Motor neuron (in vitro differentiated cells): ENCODE data around the gene HSD11B1L. TPM values are rescaled to one million over a fixed set of nuclear protein-coding genes. Genes with fewer than 3 reads are reported as not detected.
A peak's percentile ranks its signal among the peaks of the same experiment; 100 is the strongest.
"Not testable (repeated sequence)": the region's sequence is repeated elsewhere in the genome, so short reads cannot be mapped to it uniquely, and the experiment has no call there.

Source experiments
- ATAC-seq, 8 experiments: fragments of 200-7000 bp; cut with Tn5 transposase; replicated peaks in 6 of 8; 2 replicates each; pipeline ENCODE4 v1.8.0; 2021; ENCODE audit warnings: mild to moderate bottlenecking in 8 of 8, moderate library complexity in 8 of 8
- H3K27ac ChIP-seq, 2 donors: fragments of 250-450 bp; sonication (Bioruptor Pico); 2 replicates each; pipeline ENCODE4 v1.9.0; 2021; ENCODE audit warnings: antibody characterized with exemption in 2 of 2, mild to moderate bottlenecking in 2 of 2, moderate library complexity in 1 of 2
- H3K4me1 ChIP-seq, 2 donors: fragments of 250-450 bp; sonication (Bioruptor Pico); replicated peaks in 1 of 2; 2 replicates each; pipeline ENCODE4 v1.6.1; 2021; ENCODE audit warnings: antibody characterized with exemption in 2 of 2, mild to moderate bottlenecking in 2 of 2, moderate library complexity in 1 of 2
- H3K4me3 ChIP-seq, 5 donors: fragments of 250-450 bp; sonication (Bioruptor Pico); 2 replicates each; pipeline ENCODE4 v1.9.0; 2021; ENCODE audit warnings: antibody characterized with exemption in 5 of 5, mild to moderate bottlenecking in 5 of 5, moderate library complexity in 4 of 5
- WGBS, 10 experiments: fragments of 450-650 bp; shearing (Covaris generic); methylation state at CpG; one replicate each; pipeline ENCODE4 v1.0.0; 2022; 5-methylcytosine and 5-hydroxymethylcytosine counted together
- in situ Hi-C, 9 experiments: fragments of 400-800 bp; cut with MboI; loops; one replicate each; pipeline ENCODE4 v1.15.0; 2021; ENCODE audit warnings: low sequenced_read_pairs in 9 of 9, low pct_unique_long_range_greater_than_20kb in 2 of 9; ENCODE audit not compliant: unreplicated experiment in 9 of 9
- total RNA-seq, 8 experiments: library from RNA; unstranded; fragments of 300-600 nt; gene quantifications; 2 replicates each; pipeline versions ENCODE4 v1.2.3 to v1.2.4, GENCODE V29; 2022

The HSD11B1L gene
- total RNA-seq, 8 experiments from 2014 or later = 4.6 to 28.1 (median 20.6) TPM

DNA sequence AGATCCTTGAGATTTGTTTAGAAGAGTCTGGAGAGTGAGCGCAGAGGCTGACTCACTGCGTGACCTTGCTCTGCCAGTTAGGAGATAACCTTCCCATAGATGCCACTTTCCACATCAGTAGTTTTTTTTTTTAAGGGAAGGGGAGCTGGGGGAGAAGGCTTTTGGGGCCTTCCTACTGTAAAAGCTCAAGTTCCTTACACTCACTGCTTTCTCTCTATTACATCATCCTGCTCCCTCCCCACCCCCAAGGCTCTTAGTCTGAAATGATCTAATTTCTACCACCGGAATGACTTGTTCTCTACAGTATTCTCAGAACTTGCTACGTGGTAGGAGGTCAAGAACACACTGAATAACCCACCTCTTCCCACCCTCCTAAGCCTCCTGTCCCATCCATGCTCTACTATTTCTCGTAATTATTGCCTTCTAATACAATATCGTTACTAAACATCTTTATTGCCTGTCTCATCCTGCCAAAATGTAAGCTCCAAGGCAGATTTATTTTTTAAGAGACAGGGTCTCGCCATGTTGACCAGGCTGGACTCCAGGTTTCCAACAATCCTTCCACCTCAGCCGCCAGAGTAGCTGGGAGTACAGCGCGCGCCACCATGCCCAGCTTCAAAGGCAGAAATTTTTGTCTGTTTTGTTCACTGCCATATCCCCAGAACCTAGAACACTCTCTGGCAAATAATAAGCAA lies 37.9 kb downstream of the HSD11B1L start:
- Histone ChIP-seq H3K4me1 (peaks cover 12 to 19% of the 10 kb centered on the region in 2 donors), H3K27ac (peak overlapping the region; percentile 93 to 97), H3K4me3 (peak overlapping the region; percentile 47 to 82 (median 62))
- peak in 6 of 8 experiments; percentile 3 to 33 (median 25) for ATAC-seq
- in situ Hi-C loops = no loop called here
- 0 to 41% (median 15%) methylated on average over 1 to 11 of the region's 11 CpGs for WGBS, 10 experiments

DNA sequence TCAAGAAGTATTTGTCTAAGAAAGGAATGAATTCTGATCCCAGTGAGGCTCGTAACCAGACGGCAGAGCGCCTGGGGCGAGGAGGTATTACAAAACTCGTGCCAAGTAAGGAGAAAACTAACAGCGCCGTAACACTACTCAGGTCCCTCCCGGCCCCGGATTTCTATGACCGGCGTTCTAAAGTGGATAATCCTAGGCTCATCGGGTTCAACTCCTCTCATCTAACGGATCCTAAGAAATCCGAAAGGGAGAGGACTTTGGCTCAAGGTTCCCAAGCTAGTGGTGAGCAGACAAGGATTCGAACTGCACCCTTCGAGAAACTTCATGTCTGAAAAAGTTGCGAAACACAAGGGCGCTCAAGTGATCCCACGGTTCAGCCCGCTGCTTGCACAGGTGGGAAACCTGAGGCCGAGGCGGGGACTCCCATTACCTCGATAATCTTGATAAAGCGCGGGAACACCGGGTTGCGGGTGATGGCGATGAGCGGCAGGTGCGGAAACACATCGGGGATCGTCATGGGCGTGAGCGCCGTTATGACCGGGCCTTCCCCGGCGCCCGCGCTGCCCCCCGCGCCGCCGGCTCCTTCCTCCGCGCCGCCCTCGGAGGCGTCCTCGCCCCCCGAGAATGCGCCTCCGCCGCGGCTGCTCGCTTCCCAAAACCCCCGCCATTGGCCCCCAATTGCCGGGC lies 38.6 kb downstream of the HSD11B1L start:
- 0 to 3% (median 1%) methylated on average over 1 to 24 of the region's 58 CpGs; no CpG with 5 or more reads in 2 of the 10 experiments for WGBS, 10 experiments
- peaks cover 12 to 19% of the 10 kb centered on the region in 2 donors for H3K4me1 ChIP-seq
- ATAC-seq = peak in 1 of 8 experiments; percentile 1
- in situ Hi-C loops = no loop called here
- peak overlapping the region; percentile 93 to 97 for H3K27ac ChIP-seq
- H3K4me3 ChIP-seq = peak overlapping the region; percentile 47 to 82 (median 62)

DNA sequence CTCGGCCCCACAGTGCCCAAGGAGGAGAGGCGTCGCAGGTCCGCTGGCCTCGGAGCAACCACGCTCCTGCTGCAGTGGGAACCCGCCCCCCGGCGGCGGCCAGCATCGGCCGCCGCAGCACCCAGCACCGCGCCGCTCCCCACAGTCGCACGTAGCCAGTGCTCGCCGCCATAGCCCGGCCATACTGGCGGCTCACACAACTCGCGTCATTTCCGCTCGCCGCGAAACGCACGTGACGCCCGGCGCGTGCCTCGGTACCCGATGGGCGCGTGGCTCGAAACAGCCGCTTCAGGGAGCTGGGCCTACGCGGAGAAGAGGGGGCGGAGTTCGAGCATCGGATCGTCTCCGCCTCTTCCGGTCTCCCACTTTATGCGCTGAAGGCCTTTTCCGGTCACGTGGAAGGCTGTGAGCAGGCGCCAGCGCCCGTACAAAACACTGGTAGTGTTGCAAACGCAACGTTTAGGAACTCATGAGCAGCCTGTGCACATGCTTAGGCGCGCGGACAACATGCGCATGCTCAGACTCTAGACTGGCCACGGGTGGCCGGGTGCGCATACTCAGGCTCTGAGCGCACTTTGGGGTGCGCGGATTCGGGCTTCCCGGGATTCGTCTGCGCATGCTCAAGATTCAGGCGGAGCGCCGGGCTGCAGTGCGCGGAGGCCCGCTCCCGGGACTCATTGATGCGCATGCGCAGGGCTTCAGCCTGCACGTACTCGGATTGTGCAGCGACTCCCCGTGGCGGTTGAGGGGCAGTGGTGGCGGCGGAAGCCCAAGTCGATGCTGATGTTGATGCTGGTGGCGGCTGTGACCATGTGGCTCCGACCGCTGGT lies 39.3 kb downstream of the HSD11B1L start, which contains the start of the genes CATSPERD and LONP1:
TSS of gene CATSPERD (plus strand) at position 677 of the 830 bp plus-strand sequence. CDS start at position 778, 101 bp downstream.
TSS of gene LONP1 (minus strand) at position 186 of the 830 bp plus-strand sequence. CDS start at position 172, 14 bp downstream.
- H3K4me3 ChIP-seq = peak within 1 kb of the TSS; percentile 47 to 82 (median 62)
- peak; percentile 83 to 95 (median 86) for ATAC-seq
- H3K4me1 ChIP-seq = peaks cover 12 to 19% of the 10 kb centered on the region in 2 donors
- in situ Hi-C loops = no loop called here
- 0 to 10% (median 1%) methylated on average over 1 to 26 of the region's 90 CpGs; no CpG with 5 or more reads in 4 of the 10 experiments for WGBS, 10 experiments
- peak within 1 kb of the TSS; percentile 95 to 97 for H3K27ac ChIP-seq

DNA sequence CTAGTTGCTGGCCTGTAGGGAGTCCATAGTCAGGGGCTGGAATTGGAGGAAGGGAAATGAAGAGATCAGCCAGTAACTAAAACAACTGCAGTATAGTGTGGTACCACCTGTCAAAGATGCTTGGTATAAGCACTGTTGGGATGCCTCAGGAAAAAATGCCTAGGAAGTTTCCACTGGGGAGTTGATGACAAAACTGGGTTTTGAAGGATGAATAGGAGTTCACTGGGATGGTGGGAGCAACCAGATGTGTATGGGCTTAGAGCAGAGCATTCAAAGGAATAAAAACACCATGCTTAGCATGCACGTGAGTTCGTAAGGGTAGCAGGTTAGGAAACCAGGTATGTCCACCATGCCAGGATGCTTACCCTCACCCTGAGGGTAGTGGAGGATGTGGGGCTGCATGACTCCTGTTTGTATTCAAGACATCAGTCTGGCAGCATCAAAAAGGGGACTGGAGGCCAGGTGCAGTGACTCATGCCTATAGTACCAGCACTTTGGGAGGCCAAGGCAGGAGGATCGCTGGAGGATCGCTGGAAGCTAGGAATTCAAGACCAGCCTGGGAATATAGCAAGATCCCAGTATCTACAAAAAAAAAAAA lies 46.7 kb downstream of the HSD11B1L start:
- Histone ChIP-seq H3K4me3 (no peak overlapping the region), H3K4me1 (no peaks in the 10 kb centered on the region), H3K27ac (no peak overlapping the region)
- WGBS, 10 experiments = 33 to 100% (median 75%) methylated on average over 1 to 3 of the region's 4 CpGs; no CpG with 5 or more reads in 6 of the 10 experiments
- in situ Hi-C loops = no loop called here
- ATAC-seq = no peak

DNA sequence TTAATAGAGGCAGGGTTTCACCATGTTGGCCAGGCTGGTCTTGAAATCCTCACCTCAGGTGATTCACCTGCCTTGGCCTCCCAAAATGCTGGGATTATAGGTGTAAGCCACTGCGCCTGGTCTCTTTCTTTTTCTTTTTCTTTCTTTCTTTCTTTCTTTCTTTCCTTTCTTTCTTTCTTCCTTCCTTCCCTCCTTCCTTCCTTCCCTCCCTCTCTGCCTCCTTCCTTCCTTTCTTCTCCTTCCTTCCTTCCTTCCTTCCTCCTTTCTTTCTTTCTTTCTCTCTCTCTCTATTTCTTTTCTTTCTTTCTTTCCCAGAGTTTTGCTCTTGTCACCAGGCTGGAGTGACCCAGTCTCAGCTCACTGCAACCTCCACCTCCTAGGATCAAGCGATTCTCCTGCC lies 52.3 kb downstream of the HSD11B1L start:
- H3K4me3 ChIP-seq, in situ Hi-C loops, H3K4me1 ChIP-seq, H3K27ac ChIP-seq, ATAC-seq: not testable (repeated sequence)
- WGBS, 10 experiments = 50 to 100% (median 73%) methylated on average over 1 to 2 of the region's 2 CpGs; no CpG with 5 or more reads in 2 of the 10 experiments

Other genes starting within 250 kb of the HSD11B1L start
- under 1 TPM in 4 of 8 experiments, not detected in 4; 0.11 to 0.29 (median 0.19) TPM for gene ZNRF4, start 225.6 kb upstream of the HSD11B1L start, total RNA-seq
- gene TINCR, start 113.1 kb upstream of the HSD11B1L start, total RNA-seq = 1 to 10 TPM in 5 of 8 experiments, under 1 TPM in 3; 0.46 to 2.6 (median 1.1) TPM
- 10 to 100 TPM; 31.1 to 97.5 (median 50.6) TPM for gene SAFB2, start 58.3 kb upstream of the HSD11B1L start, total RNA-seq
- 100 to 1,000 TPM in 3 of 8 experiments, 10 to 100 TPM in 5; 37.2 to 144 (median 73.5) TPM for gene SAFB, start 57.9 kb upstream of the HSD11B1L start, total RNA-seq
- gene MICOS13, start 511 bp upstream of the HSD11B1L start, total RNA-seq = 10 to 100 TPM; 36.6 to 86.7 (median 54.2) TPM
- gene RPL36, start 9.3 kb downstream of the HSD11B1L start, total RNA-seq = 1,000 to 10,000 TPM; 1,024 to 1,875 (median 1,439) TPM
- 100 to 1,000 TPM in 1 of 8 experiments, 10 to 100 TPM in 7; 49.8 to 109 (median 94.9) TPM for gene LONP1, start 39.1 kb downstream of the HSD11B1L start, total RNA-seq
- under 1 TPM in 1 of 8 experiments, not detected in 7; 0.05 TPM for gene CATSPERD, start 39.6 kb downstream of the HSD11B1L start, total RNA-seq
- 1 to 10 TPM in 6 of 8 experiments, under 1 TPM in 2; 0.43 to 5.7 (median 1.3) TPM for gene PRR22, start 103.7 kb downstream of the HSD11B1L start, total RNA-seq
- gene DUS3L, start 110.1 kb downstream of the HSD11B1L start, total RNA-seq = 10 to 100 TPM in 7 of 8 experiments, 1 to 10 TPM in 1; 8.9 to 49.0 (median 20.2) TPM
- 1 to 10 TPM in 3 of 8 experiments, under 1 TPM in 3, not detected in 2; 0.49 to 2.7 (median 1.1) TPM for gene NRTN, start 124.0 kb downstream of the HSD11B1L start, total RNA-seq
- 1 to 10 TPM in 2 of 8 experiments, under 1 TPM in 5, not detected in 1; 0.35 to 2.2 (median 0.87) TPM for gene FUT6, start 158.7 kb downstream of the HSD11B1L start, total RNA-seq
- gene FUT3, start 170.4 kb downstream of the HSD11B1L start, total RNA-seq = 1 to 10 TPM in 4 of 8 experiments, under 1 TPM in 2, not detected in 2; 0.21 to 4.5 (median 1.4) TPM
- 1 to 10 TPM in 1 of 8 experiments, under 1 TPM in 5, not detected in 2; 0.13 to 1.6 (median 0.44) TPM for gene FUT5, start 189.5 kb downstream of the HSD11B1L start, total RNA-seq
- gene NDUFA11, start 222.8 kb downstream of the HSD11B1L start, total RNA-seq = 100 to 1,000 TPM; 253 to 531 (median 343) TPM
- 1 to 10 TPM; 1.8 to 5.2 (median 3.3) TPM for gene VMAC, start 223.8 kb downstream of the HSD11B1L start, total RNA-seq
- 10 to 100 TPM in 3 of 8 experiments, 1 to 10 TPM in 5; 3.1 to 62.5 (median 8.0) TPM for gene CAPS, start 233.2 kb downstream of the HSD11B1L start, total RNA-seq